WTC11 (cell line): ENCODE measurements around the gene ITGB3. TPM values are rescaled to one million over a fixed set of nuclear protein-coding genes. Genes with fewer than 3 reads are reported as not detected.
"Not testable (repeated sequence)": the region's sequence is repeated elsewhere in the genome, so short reads cannot be mapped to it uniquely, and the experiment has no call there.

ENCODE experiments used
- ATAC-seq: fragments of 200-7000 bp; cut with Tn5 transposase; 2 replicates; pipeline ENCODE4 v1.10.0; 2021; ENCODE audit warnings: mild to moderate bottlenecking, moderate library complexity
- CTCF ChIA-PET: fragments of 300-600 bp; sonication (Branson Sonifier 250); formaldehyde crosslinking; loops from one replicate; lab custom pipeline; 2021; ENCODE audit warnings: antibody characterized with exemption; lab: Charles Lee
- POLR2A ChIA-PET: fragments of 350-600 bp; sonication (Branson Sonifier 250); formaldehyde crosslinking; loops from one replicate; lab custom pipeline; 2021; ENCODE audit warnings: antibody characterized with exemption; lab: Charles Lee
- DNase-seq: peaks from one replicate; pipeline ENCODE4 v3.0.0; 2021; ENCODE audit warnings: low spot score
- H3K27ac Mint-ChIP-seq: 2 replicates; pipeline ENCODE4 v1.8.0; 2021; ENCODE audit warnings: mixed read lengths
- H3K27me3 Mint-ChIP-seq: 2 replicates; pipeline ENCODE4 v1.8.0; 2021; ENCODE audit warnings: low read depth, mild to moderate bottlenecking, moderate library complexity, mixed read lengths
- H3K36me3 Mint-ChIP-seq: 2 replicates; pipeline ENCODE4 v1.8.0; 2021; ENCODE audit warnings: mixed read lengths
- H3K4me1 Mint-ChIP-seq: 2 replicates; pipeline ENCODE4 v1.8.0; 2022; ENCODE audit warnings: mixed read lengths
- H3K4me3 Mint-ChIP-seq: 2 replicates; pipeline ENCODE4 v1.8.0; 2021; ENCODE audit warnings: mild to moderate bottlenecking, moderate library complexity, mixed read lengths
- H3K9me3 Mint-ChIP-seq: 2 replicates; pipeline ENCODE4 v1.8.0; 2021; ENCODE audit warnings: mixed read lengths
- ARID4B ChIP-seq: sonication (generic); formaldehyde crosslinking; IDR thresholded peaks from 2 replicates; pipeline ENCODE4 v1.8.0; 2023; ENCODE audit warnings: missing genetic modification reagents, mild to moderate bottlenecking, borderline replicate concordance
- CBFB ChIP-seq: sonication (generic); formaldehyde crosslinking; IDR thresholded peaks from 2 replicates; pipeline ENCODE4 v1.8.1; 2022; ENCODE audit warnings: mild to moderate bottlenecking, low read depth, missing genetic modification reagents
- CREM ChIP-seq: sonication (generic); formaldehyde crosslinking; IDR thresholded peaks from 2 replicates; pipeline ENCODE4 v1.8.1; 2022; ENCODE audit warnings: mild to moderate bottlenecking, missing genetic modification reagents, moderate library complexity
- EMX1 ChIP-seq: fragments of 250-450 bp; sonication (Bioruptor Pico); IDR thresholded peaks from 2 replicates; pipeline ENCODE4 v1.8.0; 2021; ENCODE audit warnings: mild to moderate bottlenecking
- FOXK1 ChIP-seq: sonication (generic); formaldehyde crosslinking; IDR thresholded peaks from 2 replicates; pipeline ENCODE4 v1.8.0; 2022; ENCODE audit warnings: mild to moderate bottlenecking, moderate library complexity, missing genetic modification reagents
- FOXP1 ChIP-seq: sonication (generic); formaldehyde crosslinking; IDR thresholded peaks from 2 replicates; pipeline ENCODE4 v1.8.0; 2022; ENCODE audit warnings: missing genetic modification reagents, mild to moderate bottlenecking, moderate library complexity, borderline replicate concordance
- HMGA2 ChIP-seq: fragments of 250-450 bp; sonication (Bioruptor Pico); IDR thresholded peaks from 2 replicates; pipeline ENCODE4 v1.4.0; 2021; ENCODE audit warnings: mild to moderate bottlenecking, moderate library complexity
- NFYB ChIP-seq: sonication (generic); formaldehyde crosslinking; conservative IDR thresholded peaks from 2 replicates; pipeline ENCODE4 v1.8.0; 2022; ENCODE audit warnings: low read depth, missing genetic modification reagents
- NR3C1 ChIP-seq: sonication (generic); formaldehyde crosslinking; conservative IDR thresholded peaks from 2 replicates; pipeline ENCODE4 v1.8.1; 2023; ENCODE audit warnings: low read depth, mild to moderate bottlenecking, missing genetic modification reagents
- PRDM15 ChIP-seq: sonication (generic); formaldehyde crosslinking; IDR thresholded peaks from 2 replicates; pipeline ENCODE4 v1.8.0; 2022; ENCODE audit warnings: missing genetic modification reagents
- PREB ChIP-seq: sonication (generic); formaldehyde crosslinking; IDR thresholded peaks from 2 replicates; pipeline ENCODE4 v1.8.1; 2022; ENCODE audit warnings: mild to moderate bottlenecking, missing genetic modification reagents, moderate library complexity, borderline replicate concordance
- SP1 ChIP-seq: sonication (generic); formaldehyde crosslinking; conservative IDR thresholded peaks from 2 replicates; pipeline ENCODE4 v1.8.1; 2022; ENCODE audit warnings: missing genetic modification reagents
- TCF7 ChIP-seq: sonication (generic); formaldehyde crosslinking; IDR thresholded peaks from 2 replicates; pipeline ENCODE4 v1.8.0; 2022; ENCODE audit warnings: mild to moderate bottlenecking, low read depth, missing genetic modification reagents, moderate library complexity
- ZNF416 ChIP-seq: fragments of 250-450 bp; sonication (Bioruptor Pico); IDR thresholded peaks from 2 replicates; pipeline ENCODE4 v1.9.0; 2021; ENCODE audit warnings: mild to moderate bottlenecking, inconsistent platforms
- total RNA-seq: library from RNA; stranded (reverse); gene quantifications from 3 replicates; pipeline ENCODE4 v1.2.3, GENCODE V29; 2021
- TF ChIP-seq, protein P1 (sequence below): fragments of 250-450 bp; sonication (Bioruptor Pico); conservative IDR thresholded peaks from 2 replicates; pipeline ENCODE4 v1.9.0; 2021; ENCODE audit warnings: mild to moderate bottlenecking
- TF ChIP-seq, protein P2 (sequence below): fragments of 250-450 bp; sonication (Bioruptor Pico); IDR thresholded peaks from 2 replicates; pipeline ENCODE4 v1.9.0; 2021; ENCODE audit warnings: moderate library complexity, mild to moderate bottlenecking, inconsistent platforms, borderline replicate concordance

The ITGB3 gene
- total RNA-seq, 1 experiment from 2014 or later: 0.04 TPM

- TF ChIP-seq FOXP1 (no peak), CBFB (no peak), TCF7 (CRISPR knock-in tag) (no peak), HMGA2 (CRISPR knock-in tag) (no peak), FOXK1 (CRISPR knock-in tag) (no peak), PREB (CRISPR knock-in tag) (no peak)
- TF ChIP-seq, protein P1, sequence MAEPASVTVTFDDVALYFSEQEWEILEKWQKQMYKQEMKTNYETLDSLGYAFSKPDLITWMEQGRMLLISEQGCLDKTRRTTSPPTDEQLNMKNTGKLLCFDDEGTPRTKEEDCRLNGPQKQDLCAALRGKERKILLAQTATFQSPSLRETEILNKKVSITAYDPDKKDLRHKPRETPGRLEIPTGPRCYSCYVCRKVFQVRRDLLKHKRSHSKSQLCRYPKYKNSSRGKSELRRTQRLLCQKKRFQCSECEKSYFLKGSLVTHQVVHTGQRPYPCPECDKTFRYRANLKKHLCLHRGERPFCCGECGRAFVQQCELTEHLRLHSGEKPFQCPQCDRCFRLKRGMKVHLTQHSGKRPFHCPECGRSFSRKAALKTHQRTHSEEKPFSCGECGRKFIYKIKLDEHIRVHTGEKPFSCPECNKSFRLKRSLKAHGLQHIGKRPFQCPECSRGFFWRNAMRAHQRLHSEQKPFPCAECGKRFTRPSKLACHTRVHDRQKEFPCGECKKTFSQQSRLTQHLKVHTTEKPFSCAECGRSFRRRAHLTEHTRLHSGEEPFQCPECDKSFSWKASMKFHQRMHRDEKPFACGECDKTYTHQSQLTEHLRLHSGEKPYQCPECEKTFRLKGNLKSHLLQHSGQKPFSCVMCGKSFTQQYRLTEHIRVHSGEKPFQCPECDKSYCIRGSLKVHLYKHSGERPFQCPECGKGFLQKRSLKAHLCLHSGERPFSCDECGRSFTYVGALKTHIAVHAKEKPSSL (CRISPR knock-in tag): no peak
Observed at GRCh38 chr17:47267354-47267828, 13.8 kb downstream of the ITGB3 start (continued).

GRCh38 chr17:47268964-47269363 is 15.3 kb downstream of the ITGB3 start:
- H3K4me1 Mint-ChIP-seq, POLR2A ChIA-PET, H3K27ac Mint-ChIP-seq, H3K27me3 Mint-ChIP-seq, H3K4me3 Mint-ChIP-seq, CTCF ChIA-PET, ATAC-seq, DNase-seq: not testable (repeated sequence)
- H3K9me3 Mint-ChIP-seq: peaks cover 26% of the 10 kb centered on the region
- peaks cover 13% of the 10 kb centered on the region for H3K36me3 Mint-ChIP-seq
- peak; percentile 59; the same call in 1 of the 2 replicates for TF ChIP-seq ZNF416 (CRISPR knock-in tag)

DNA sequence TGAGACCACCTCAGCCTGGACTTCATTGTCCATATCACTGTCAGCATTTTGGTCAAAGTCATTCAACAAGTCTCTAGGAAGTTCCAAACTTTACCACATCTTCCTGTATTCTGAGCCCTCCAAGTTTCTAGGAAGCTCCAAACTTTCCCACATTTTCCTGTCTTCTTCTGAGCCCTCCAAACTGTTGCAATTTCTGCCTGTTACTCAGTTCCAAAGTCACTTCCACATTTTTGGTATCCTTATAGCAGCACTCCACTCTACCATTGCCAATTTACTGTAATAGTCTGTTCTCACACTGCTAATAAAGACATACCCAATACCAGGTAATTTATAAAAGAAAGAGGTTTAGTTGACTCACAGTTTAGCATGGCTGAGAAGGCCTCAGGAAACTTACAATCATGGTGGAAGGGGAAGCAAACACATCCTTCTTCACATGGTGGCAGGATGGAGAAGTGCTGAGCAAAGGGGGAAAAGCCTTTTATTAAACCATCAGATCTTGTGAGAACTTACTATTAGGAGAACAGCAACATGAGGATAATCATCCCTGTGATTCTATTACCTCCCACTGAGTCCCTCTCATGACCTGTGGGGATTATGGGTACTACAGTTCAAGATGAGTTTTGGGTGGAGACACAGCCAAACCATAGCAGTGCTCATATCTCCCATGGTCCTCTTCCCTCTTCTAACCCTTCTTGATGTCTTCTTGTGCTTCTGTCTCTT is 16.1 kb downstream of the ITGB3 start:
- peaks cover 26% of the 10 kb centered on the region for H3K9me3 Mint-ChIP-seq
- H3K27ac Mint-ChIP-seq, ATAC-seq, H3K4me1 Mint-ChIP-seq, POLR2A ChIA-PET, H3K4me3 Mint-ChIP-seq, DNase-seq, CTCF ChIA-PET, H3K27me3 Mint-ChIP-seq: not testable (repeated sequence)
- H3K36me3 Mint-ChIP-seq: peaks cover 13% of the 10 kb centered on the region

DNA sequence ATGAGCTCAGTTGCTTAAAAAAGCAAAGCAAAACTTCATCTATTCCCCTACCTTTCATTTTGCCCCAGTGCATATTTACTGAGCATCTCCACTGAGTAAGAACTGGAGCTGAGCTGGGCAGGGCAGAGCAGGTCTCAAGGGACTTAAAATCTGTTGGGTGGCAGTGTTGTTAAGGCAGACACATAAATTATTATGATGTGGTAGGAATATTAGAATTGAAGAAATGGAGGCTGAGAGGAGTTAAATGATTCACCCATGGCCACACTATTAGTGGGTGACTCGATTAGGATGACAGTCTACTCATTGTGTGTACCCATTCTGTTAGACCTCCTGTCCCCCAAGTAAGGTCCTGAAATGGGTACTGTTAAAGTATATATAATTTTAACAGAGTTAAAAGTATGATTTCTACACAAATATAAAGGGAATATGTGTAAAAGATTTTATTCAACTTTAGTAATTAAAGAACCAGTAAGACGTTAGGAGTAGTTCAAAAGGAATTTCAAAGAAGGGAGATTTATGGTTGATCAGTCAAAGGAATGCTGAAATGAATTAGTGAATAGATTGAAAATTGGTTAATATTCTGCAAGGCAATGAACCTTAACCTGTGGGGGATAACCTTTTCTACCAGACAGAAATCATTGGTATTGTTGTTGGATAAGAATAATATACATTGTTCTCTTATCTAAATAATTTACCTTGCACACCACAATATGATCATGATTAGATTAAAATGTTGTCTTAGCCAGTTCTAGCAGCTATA is 17.5 kb downstream of the ITGB3 start:
- Mint-ChIP-seq H3K9me3 (peaks cover 26% of the 10 kb centered on the region), H3K4me1 (peaks cover 23% of the 10 kb centered on the region), H3K27ac (no peak overlapping the region), H3K27me3 (peaks cover 3% of the 10 kb centered on the region; the same call in 1 of the 2 replicates), H3K4me3 (no peak overlapping the region), H3K36me3 (peaks cover 13% of the 10 kb centered on the region)
- ATAC-seq (no peak), DNase-seq (no peak)
- ChIA-PET POLR2A (no interaction called here), CTCF (interaction anchor here (0.7 kb wide), 1 partner anchor 120 kb away, joined by 4 read pairs; no protein-coding TSS in a partner anchor)
- TF ChIP-seq SP1 (CRISPR knock-in tag): no peak
- TF ChIP-seq, protein P2, sequence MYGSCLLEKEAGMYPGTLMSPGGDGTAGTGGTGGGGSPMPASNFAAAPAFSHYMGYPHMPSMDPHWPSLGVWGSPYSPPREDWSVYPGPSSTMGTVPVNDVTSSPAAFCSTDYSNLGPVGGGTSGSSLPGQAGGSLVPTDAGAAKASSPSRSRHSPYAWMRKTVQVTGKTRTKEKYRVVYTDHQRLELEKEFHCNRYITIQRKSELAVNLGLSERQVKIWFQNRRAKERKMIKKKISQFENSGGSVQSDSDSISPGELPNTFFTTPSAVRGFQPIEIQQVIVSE: no peak
- TF ChIP-seq CREM: no peak
- TF ChIP-seq CBFB: no peak
- no peak for TF ChIP-seq EMX1 (CRISPR knock-in tag)
- TF ChIP-seq ARID4B: no peak
- no peak for TF ChIP-seq PRDM15 (CRISPR knock-in tag)
- TF ChIP-seq NFYB (CRISPR knock-in tag): no peak
- TF ChIP-seq NR3C1: no peak
